Colon (tissue), 2 donors: Measurements from ENCODE around the gene ARHGAP4.

ENCODE experiments used
- FAIRE-seq: peaks from 2 replicates; lab custom pipeline; 2012; peaks lifted over from hg19 to GRCh38; lab: Jason Lieb, UNC
- donor health status: control.
- donor health status: control.

Gene ARHGAP4

DNA sequence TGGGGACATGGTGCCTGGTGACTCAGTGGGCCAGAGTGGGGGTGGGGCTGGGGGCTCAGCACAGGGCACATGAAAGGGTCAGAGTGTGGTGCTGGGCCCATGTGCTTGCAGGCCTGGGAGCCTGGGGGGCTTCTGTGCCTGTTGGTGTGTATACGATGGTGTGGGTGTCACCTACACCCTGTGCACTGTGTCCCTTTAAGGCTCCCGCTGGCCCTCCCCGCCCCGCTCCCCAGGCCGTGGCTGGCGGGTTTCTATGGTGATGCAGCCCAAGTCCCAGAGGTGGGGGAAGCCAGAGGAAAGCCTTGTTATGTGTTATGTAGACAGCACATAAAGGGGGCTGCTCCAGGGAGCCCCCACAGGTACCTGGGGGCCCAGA, 45.6 kb downstream of the ARHGAP4 start:
- FAIRE-seq: no peak

DNA sequence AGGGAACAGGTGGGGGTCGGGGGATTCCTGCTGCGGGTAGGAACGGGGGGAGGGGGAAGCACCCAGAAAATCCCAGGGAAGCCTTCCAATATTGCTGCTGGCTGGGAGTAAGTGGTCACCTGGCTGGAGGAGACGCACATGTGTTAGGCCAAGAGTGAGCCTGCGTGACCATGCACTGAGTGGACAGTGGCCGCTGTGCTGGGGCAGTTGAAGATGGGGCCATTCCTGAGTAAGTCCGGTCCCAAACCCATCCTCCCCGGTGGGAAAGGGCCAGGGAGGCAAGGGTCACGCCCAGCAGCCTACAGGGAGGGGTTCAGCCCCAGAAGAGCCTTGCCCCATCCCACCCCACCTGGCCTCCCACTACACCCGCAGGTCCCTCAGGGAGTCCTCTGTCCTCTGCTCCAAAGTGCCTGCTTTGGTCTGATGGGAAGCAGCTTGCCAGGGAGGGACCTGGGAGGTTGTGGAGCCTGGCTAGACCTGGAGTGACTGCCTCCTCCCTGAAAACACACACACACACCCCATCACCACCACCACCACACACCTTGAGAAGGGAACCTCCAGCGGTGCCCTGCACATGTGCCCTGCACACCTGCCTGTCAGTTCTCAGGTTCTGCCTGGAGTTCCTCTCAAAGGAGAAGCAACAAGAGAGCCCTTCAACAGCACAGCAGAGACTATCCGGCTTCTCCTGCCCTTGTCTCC, 46.2 kb downstream of the ARHGAP4 start:
- no peak for FAIRE-seq

DNA sequence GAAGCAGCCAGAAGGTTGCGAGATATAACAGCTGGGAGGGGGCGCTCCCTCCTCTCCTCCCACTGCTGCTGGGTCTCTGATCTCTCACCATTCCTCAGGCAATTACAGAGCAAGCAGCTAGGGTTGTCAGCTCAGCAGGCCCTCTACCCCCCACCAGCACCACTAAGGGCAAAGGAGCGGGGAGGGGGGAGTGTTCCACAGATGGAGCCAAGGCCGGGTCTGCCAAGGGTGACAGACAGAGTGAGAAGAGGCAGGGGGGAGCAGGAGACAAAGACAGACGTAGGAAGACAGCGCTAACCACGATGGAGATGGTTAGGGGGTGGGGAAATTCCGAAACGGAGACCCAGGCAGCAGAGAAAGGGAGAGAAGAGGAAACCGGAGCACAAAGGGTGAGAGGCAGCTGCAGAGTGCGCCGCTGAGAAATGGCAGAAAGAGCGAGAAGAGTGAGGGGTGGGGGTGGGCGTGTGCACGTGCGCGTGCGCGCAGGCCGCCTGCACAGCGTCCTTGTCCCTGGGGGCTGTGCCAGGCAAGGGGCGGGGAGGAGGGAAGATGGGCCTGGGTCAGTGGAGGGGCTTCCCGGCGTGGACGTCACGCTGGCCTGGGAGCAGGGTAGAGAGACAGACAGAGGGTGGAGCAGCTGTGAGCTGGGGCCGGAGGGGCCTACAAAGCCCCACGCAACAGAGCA, 47.0 kb downstream of the ARHGAP4 start:
- no peak for FAIRE-seq

DNA sequence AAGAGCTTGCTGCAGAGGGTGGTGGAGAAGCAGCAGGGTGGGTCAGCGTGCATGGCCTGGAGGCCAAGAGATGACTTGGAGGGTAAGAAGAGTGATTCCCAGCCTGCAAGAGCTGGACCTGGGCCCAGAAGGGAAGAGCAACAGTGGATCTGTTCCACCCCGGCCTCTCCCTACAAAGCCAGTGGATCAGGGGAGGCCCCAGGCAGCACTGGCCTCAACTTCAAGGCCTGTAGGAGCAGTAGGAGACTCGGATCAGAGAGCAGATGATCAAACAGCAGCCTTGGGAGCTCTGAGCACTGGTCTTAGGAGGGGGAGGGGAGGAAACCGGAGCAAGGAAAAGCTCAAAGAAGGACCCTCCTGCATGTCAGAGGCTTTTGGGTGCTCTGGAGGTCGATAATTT, 47.7 kb downstream of the ARHGAP4 start:
- no peak for FAIRE-seq

DNA sequence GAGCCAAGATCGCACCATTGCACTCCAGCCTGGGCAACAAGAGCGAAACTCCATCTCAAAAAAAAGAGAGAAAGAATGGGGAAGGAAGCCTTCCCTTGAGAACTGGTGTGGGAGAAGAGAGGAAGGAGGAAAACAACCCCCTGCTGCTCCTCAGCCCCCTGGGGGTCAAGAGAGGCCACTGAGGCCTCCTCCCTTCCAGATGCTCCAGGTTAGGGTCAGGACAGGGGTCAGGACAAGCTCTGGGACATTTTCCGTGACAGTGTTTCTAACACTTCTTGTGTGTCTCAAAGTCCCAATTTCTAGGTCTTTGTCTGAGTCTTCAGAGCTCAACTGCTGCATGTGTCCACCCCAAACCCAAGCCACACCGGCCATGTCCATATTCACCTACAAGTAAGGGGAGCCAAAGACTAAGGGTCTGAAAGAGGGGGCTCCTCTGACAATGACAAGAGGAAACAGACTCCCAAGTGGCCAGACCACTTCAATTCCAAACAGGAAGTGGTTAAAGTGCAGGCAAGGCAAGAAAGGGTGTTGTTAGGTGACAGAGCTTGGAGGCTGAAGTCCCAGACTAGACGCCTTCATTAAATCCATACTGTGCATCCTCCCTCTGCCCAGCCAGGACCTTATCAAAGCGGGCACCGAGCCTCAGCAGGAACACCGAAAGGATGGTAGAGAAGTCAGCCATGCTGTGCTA, 48.3 kb downstream of the ARHGAP4 start:
- FAIRE-seq: no peak

DNA sequence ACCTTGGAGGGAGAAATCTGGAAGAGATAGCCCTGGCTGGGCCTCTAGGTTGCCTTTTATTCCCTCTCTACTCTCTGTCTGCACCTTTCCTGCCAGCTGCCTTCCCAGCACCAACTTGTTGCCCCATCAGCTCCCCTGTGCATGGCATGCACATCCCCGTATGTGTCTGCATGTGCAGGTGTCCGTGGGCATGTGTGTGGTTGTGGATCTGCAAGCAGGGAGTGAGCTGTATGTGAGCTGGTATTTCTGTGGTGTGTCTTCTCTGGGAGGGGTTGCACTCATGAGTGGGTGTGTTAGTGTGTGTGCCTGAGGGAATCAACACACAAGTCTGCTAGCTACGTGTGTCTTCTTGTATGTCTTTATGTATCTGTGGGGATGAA, 50.0 kb downstream of the ARHGAP4 start:
- FAIRE-seq: no peak

DNA sequence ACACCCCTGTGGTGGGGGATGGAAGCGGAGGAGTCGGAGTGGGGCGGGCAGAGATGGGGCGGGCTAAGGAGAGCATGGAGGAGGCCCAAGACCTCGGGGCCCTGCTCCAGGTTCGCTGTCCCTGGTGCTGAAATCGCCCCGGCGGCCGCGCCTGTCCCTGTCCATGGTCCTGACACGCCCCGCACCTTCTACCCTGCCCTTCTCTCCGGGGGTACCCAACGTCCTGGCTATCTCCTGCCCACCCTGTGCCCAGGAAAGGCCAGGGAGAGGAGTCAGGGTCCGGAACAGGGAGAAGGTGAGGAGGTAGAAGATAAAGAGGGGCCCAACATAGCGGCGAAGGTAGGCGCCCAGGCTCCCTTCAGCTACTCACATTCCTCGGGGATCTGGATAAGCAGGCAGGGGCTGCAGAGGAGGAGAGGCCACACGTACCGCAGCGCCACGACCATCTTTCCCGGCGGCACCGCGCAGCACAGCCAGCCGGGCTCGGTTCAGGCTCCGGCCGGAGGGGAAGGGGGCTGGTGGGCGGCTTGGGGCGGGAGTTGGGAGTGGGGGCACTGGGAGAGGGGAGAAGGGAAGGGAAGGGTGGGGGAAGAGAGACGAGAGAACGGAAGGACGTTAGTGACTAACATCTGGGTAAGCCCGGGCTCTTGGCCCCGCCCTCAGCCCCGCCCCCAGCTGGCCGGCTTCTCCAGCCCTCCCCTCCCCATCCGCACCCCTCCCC, 50.5 kb downstream of the ARHGAP4 start:
- FAIRE-seq: no peak

DNA sequence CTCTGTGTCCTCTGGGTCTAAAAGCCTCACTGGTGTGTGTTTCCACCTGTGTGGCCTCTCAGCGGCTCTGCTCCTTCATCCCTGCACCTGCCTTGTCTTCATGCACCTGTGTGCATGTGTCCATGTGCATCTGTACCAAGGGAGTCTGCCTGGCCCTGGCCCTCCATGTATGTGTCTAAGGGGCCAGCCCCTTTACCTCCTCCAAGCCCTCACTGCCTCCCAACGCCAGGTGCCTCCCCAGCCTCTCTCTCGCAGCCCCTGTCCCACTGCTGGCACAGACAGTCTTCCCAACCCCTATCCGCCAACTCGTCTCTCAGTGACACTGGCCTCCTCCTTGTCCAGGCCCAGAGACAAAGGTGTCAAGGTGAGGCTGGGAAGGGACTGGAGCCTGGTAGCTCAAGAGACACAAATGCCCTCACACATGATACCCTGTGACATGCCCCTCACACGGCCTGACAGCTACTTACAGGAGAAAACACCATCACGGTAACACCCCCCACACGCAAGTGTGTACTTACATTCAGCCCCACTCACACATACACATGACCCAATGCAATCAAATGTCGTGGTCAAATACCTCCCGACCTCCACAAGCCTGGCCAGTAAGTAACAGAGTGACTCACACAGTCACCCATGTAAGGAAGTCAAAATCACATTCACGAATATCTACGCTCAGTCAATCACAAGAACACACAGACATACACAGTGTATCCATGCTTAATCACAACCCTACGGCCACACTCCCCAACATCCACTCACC, 51.5 kb downstream of the ARHGAP4 start:
- FAIRE-seq: no peak

DNA sequence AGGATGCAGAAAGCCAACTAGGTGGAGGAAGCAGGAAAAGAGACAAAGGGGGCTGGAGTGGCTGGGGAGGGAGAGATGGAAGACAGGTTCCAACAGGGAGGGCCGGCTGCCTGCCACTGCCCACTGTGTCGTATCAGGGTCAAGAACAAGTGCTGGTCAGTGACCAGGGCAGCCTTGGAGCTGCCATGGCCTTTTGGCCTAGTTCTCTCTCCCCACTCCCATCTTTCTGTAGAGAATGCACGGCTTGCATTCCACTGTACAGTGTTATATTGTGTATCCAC, 52.0 kb downstream of the ARHGAP4 start:
- FAIRE-seq: no peak

DNA sequence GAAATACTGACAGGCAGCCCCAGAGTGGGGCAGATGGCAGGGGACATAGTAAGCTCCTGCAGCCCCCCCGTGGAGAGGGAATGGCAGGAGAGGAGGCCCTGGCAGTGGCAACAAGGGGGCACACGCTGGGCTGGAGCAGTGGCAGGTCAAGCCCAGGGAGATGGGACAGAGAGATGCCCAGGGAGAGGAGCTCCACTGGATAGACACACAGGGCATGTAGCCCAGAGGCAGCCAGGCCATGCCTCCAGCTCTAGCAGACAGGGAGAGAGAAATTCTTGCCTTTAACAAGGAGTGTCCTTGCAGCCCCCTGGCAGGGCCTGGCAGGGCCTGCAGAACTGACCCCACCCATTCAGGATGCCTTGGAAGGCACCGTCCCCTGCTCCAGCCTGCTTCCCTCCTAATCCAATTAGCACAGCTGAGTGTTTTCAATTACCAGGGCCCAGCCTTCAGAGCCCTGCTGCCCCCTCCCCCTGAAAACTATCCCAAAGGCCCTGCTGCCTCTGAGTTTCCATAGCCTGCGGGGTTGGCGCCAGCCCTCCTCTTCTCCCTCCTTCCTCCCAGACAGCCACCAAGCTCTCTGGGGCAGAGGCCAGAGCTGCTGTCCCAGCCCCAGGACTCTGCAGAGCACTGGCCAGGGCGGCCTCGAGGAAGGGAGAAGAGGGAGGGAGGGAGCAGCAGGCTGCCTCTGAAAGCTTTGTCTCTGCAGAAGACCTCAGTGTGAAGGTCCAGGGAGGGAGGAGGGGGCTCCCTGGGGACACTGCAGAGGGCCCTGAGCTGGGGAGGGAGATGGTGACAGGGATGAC, 52.6 kb downstream of the ARHGAP4 start:
- FAIRE-seq: no peak

DNA sequence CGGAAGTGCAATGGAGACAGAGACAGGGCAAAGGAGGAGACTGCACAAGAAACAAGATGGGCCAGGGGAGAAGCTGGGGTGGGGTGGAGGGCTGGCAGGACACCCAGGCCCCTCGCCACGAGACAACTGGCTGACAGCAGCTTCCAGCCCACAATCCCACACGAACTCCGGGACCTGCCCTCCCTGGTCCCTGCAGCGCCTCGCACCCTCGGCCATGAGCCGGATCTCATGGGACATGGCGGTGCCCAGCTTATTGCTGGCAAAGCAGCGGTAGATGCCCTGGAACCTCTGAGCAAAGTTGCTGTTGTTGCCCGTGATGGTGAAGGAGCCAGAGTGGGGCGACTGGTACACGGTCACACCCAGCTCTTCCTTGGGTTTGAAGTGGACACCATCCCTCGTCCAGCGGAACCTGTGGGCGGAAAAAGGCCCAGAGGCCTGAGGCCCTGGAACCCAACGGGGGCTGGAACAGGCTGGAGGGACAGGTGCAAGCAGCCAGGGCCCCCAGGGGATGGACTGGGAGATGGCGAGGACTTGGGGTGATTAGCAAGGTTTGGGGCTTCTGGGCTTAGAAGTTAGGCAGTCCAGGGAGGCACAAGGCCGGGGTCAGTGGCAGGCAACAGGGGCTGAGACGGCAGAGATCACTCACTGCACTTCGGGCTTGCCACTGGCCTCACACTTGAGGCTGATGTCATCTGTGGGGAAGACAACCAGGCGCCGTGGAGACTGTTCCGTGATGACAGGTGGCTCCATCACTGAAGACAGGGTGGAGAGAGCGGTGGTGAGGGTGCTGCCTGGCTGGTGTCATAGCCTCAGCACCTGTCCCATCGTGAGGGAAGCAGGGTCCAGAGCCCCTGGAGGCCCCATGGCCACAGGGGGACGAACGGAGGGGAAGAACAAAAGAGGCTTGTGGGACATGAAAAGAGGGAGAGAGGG, 53.9 kb downstream of the ARHGAP4 start:
- FAIRE-seq: no peak

DNA sequence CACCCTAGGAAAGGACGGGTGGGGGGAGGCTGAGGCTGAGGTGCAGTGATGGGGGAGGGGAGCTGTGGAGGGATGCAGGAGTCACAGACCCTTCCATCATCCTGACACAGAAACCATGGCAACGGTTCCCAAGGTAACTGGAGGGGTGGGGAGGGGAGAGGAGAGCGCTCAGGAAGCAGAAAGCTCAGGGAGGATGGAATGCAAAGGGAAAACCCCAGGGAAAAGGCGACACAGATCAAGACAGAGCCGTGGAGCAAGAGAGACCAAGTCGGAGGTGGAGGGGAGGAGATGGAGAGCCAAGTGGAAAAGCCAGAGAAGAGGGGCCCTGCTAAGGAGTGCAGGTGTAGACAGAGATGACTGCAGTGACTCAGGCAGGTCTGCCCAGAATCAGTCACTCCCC, 54.6 kb downstream of the ARHGAP4 start:
- no peak for FAIRE-seq

DNA sequence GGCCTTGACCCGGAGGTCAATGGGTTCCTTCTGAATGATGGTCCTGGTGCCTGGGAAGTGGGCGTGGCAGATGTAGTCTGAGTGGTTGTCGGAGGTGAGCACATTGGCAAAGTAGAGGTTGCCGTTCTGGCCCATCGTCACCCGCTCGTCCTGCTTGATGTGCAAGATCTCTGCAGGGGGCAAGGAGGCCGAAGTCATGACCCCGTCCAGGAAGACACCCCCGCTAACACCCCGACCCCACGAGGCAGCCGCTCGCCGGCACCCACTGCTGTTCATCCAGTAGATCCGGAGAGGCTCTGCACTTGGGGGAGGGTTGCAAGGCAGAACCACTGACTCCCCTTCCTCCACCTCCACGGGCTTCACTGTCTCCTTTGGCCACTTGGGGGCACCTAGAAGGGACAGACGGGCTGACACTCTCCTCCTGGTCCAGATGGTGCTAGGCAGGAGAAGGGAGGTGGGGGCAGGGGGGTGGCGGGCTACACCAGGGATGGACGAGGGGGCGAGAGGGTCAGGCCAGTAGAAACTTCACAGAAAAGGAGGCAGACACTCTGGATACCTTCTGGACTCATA, 55.2 kb downstream of the ARHGAP4 start:
- FAIRE-seq: no peak

DNA sequence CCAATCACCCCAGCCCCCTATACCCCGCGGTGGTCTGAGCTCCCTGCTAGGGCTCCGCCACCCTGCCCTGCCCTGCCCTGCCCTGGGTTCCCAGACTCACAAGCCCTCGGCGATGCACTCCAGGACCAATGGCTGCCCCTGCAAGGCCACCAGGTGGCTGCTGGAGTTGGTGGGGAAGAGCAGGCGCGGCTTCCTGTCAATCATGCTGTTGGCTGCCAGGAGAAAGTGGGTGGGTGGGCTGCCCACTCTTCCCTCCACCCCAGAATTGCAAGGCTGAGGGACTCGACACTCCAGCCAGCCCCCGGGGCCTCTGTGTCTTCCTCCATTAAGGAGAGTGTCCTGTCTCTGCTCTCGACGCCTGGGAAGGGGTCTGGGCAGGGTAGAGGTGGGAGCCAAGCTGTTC, 55.8 kb downstream of the ARHGAP4 start:
- FAIRE-seq: no peak

DNA sequence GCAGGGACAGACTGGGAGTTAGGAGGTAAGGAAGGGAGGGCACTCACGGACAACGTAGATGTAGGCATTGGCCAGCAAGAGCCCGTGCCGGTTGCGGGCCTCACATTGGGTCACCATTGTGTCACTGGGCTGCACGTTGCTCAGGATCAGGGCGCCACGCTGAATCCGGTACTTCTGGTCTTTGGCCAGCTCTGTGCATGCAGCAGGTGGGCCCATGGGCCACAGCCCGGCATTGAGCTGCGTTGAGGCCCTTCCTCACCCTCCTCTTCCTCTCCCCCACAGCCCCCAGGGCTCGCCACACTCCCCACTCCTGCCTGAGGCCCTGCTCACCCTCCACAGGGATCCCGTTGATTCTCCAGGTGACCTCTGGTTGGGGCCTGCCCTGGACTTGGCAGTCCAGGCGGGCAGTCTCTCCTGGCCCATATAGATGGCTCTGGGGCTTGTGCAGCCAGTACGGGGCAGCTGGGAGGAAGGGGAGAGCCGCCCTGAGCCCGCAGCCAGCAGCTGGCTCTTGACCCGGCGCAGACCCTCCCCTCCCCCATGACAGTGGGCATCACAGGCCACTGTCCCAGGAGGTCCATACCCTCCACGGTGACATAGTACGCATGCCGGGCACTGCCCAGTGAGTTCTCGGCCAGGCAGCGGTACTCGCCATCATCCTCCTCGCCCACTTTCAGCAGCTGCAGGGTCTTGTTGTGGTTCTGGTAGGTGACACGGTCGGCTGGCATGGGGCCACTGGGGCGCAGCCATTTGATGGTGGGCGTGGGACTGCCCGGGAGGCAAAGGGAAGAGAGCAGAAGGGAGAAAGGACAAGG, 56.4 kb downstream of the ARHGAP4 start:
- FAIRE-seq: no peak

DNA sequence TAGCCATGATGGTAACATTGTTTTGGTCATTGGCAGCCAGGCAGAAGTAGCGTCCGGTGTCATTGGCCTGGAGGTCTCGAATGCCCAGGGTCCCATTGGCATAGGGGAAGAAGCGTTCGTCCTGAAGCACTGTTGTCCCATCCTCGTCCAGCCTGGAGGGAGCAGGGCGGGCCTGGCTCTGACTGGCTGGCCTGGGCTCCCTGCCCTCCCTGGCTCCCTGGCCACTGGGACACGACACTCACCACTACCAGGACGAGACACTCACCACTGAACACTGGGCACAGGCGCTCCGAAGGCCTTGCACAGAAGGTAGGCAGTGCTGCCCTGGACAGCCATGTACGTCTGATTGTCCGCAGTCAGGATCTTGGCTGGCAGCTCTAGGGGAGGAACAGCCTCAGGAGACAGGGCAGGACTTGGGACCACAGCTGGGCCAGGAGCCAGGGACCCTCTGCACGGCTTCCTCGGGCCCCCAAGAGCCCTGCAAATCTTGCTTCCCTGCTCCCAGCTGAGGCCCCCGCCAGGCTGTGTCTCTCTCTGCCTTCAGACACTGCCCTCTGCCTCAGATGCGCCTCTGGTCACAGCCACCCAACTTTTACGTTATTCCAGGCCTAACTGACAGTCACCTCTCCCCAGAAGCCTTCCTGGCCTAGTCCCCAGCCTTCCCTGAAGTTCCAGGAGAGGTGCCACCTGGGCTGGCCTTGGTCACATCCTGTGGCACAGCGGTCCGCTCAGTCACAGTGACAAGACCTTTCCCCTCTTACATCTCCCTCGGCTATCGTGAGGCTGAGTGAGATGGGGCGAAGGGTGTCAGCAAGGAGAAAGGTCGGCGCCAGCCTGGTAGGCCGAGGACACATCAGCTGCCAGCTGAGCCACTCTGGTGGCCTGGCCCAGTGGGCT, 57.2 kb downstream of the ARHGAP4 start:
- FAIRE-seq: no peak

DNA sequence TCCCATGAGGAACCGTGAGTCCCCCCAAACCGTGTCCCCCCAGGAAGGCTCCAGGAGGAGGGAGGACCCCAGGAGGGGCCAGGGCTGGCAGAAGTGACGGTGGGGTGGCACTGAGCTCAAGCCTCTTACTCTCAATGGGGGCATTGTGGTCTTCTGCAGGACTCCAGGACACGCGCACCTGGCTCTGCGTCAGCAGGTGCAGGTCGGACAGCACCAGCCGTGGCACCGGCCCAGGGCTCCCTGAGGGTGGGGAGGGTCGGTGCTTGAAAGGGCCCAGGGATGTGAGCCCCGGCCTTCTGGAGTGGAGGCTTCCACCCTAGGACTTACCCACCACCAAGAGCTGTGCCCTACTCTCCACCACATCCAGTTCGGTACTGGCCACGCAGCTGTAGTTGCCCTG, 58.4 kb downstream of the ARHGAP4 start:
- FAIRE-seq: no peak

DNA sequence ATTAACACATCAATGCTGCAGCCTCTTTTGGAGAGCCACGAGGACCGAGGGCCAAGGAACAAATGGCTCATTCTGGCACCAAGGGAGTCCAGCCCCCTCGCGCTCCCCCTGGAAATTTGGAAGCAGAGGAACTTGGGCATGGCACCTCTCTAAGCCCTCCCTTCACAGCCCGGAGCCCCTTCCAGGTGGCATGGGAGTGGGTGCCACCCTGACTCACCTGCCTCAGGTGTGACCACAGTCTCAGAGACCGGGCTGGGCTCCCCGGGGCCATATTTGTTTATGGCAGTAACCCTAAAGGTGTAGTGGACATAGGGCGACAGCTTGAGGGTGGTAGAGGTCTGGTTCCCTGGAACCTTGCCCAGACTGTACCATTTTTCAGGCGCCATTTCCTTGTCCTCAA, 58.9 kb downstream of the ARHGAP4 start:
- no peak for FAIRE-seq
